ELF-1 (cell line): ENCODE measurements around the gene SULT1C3.

Source experiments
- DNase-seq: peaks from one replicate; pipeline ENCODE4 v3.0.0-alpha.2; 2016; ENCODE audit warnings: low read depth, low spot score

Gene SULT1C3

DNA sequence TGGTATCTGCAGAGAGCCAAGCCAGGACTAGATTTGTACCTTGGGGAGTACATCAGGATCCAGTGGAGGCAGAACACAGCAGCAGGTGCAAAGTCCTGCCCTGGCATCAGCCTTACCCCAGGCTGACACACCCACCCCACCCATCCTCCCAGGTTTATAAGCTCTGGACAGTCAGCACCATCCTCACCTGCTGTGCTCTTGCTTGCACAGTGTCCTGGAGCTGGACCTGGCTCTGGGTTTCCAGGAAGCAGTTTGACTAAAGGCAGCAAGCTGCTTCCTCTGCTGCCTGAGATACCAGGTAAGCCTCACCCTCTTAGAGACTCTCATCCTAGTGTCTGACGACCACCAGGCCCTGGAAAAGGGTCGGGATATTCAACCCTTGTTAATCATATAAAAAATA lies at the start of gene SULT1C3:
SULT1C3 (plus strand) TSS at position 183 of the 400 bp plus-strand sequence. CDS start 7,227 bp downstream, outside the sequence.
- DNase-seq, result no peak

DNA sequence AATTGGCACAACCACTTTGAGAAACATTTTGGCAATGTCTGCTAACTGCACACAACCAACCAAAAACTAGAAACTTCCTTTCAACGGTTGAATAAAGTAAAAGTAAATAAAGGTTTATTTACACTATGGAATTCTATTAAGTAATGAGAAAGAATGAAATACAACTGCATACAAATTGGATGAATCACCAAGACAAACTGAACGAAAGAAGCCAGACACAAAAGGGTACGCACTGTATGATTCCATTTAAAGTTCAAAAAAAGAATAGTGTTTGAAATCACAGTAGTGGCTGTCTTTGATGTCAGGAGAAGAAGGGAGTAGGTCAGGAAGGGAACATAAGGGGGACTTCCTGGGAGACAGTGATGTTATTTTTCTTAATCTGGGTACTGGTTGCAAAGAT lies 46.5 kb upstream of the SULT1C3 start:
- DNase-seq, result no peak

DNA sequence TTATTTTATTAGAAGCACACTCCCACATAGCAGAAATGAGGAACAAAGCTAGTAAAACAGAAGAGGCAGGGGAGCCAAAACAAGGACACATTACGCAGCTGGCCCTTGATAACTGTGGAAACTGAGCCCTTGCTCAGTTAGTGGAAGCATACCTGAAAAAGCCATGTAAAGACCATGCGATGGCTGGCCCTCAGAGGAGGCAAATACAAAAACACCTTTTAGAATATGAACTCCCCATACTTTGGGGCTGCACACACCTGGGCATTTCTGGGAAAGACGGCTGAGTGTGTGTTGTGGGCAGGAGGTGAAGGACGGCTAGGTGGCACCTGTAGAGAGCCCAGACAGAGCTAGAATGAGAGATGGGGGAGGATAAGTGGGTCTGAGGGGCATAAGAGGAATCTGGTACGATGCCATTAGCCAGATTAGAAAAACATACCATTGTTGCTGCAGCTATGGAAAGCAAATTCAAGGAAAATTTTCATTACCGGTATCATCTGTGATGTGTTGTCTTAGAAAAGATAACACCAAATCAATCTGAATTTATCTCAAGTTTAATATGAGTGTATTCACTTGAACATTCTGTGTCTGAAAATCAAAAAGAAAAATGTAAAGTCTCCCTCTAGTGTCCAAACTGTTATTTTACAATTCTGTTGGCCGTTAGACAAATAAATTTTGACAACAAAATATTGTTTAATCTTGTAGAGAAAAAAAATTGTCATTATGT lies 45.2 kb upstream of the SULT1C3 start:
- no peak for DNase-seq

DNA sequence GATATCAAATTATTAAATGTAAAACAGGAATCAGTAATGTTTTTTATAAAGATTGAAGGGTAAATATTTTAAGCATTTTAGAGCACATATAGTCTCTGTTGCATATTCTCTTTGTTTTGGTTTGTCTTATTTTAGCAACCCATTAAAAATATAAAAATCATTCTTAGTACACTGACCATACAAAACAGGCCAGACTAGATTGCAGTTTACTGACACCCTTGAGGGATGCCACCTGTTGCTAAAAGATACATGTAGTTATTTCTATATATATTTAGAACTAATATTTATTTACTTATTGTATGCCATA lies 44.7 kb upstream of the SULT1C3 start:
- no peak for DNase-seq

DNA sequence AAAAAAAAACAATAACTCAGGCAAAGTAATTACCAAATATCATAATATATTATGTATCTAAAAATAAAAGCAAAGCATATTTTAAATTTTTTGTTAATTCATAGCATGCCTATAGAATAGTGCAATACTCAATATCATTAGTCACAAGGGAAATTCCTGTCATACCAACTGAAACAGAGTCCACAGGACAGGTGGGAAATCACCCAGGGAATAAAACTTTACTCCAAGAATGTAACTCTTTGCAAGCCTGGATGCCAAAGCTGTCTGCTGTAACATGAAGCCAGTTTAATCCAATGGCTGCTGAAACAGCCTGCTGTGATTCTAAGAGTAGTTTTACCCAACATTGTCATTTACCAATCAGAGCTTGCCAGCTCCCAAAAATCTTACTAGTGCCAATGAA lies 40.0 kb upstream of the SULT1C3 start:
- no peak for DNase-seq

DNA sequence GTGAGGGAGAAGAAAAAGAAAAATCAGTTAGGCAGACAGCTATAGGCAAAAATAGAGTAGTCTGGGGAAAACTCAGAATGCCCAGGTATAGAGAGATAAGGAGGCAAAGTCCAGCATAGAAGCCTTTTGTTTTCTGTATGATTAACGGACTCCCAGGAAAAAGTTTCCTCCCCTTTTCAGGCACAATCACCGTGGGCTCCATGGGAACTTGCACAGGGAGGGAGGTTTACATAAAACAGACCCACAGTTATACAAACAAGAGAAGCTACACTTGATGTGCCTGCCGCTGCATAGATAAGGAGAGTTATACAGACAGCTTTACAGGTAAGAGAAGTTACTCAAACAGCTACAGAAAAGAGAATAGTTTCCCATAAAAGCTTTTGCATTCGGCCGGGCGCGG lies 39.2 kb upstream of the SULT1C3 start:
- no peak for DNase-seq

DNA sequence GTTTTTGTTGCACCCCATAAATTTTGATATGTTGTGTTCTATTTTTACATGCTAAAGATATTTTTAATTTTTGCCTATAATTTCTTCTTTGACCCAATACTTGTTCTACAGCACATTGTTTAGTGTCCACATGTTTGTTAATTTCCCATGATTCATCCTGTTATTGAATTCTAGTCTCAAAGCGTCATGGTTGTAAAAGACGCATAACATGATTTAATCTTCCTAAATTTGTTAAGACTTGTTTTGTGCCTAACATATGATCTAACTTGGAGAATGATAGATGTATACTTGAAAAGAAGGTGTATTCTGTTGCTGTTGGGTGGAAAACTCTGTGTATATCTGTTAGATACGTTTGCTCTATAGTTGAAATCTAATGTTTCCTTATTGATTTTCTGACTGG lies 27.1 kb upstream of the SULT1C3 start:
- DNase-seq, result no peak

DNA sequence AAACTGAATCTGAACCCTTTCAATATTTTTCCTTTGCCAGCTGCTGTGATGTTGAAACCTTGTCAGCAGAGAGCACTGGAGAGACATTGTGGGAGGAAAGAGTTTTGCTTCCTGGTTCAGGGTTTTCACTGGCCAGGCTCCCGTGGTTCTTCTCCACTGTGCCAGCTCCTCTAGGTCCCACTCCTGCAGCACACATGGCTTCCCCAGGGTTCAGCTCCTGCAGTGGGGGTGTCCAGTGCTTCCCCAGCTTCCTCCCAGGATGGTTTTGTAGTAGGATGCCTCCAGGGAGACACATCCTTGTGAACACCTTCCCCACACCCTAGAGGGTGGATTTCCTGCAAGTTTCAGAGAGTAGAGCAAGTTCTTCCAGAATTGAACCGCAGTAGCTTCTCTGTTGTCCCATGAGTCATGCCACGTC lies 24.0 kb upstream of the SULT1C3 start:
- DNase-seq, result peak; percentile 8

DNA sequence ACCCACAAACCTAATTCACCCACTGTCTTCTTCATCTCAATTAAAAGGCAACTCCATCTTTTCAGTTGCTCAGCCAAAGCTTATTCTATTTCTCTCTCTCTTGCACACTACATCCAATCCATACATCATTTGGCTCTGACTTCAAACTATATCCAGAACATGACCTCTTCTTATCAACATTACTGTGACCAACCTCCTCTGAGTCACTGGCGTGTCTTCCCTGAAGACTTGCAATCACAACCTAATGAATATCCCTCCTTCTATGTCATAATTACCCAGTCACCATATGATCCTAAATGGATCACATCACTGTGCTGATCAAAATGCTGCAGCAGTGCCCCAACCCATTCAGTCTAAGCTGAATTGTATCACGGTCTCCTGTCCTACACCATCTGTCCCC lies 22.6 kb upstream of the SULT1C3 start:
- no peak for DNase-seq

DNA sequence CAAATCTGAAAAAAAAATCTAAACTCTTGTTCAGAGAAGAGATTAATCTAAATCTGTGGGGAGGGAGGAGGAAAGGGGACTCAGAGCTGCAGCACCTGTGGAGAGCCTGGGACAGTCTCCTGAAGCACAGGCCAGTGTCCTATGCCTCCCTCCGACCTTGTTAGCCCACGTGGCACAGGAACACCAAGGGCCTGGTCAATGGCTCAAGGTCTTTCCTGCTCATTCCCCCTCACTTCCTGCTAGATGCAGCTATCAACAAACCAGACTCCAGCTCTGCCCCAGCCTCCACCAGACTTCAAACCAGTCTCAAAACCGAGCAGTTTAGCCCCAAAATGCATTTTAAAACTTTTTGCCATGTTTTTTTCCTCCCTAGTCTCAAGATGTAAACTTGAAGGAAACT lies 20.1 kb upstream of the SULT1C3 start:
- DNase-seq, result no peak

DNA sequence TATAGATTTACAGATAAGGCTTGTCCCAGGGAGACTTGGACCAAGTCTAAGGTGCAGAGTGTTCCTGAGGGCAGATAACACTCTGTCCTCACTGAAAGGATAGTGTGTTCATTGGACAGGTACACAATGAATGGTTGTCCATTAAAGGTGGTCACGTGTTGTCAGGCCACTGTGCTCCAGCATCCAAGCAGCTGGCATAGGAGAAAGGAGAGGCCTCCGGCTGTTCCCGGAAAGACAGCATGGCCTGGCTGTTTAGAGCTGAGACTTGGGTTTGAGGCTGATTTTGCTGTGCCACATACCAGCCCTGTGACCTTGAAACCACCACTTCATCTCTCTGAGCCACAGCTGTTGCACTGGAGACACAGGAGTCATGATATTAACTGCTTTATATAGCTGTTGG lies 19.6 kb upstream of the SULT1C3 start:
- DNase-seq, result no peak

DNA sequence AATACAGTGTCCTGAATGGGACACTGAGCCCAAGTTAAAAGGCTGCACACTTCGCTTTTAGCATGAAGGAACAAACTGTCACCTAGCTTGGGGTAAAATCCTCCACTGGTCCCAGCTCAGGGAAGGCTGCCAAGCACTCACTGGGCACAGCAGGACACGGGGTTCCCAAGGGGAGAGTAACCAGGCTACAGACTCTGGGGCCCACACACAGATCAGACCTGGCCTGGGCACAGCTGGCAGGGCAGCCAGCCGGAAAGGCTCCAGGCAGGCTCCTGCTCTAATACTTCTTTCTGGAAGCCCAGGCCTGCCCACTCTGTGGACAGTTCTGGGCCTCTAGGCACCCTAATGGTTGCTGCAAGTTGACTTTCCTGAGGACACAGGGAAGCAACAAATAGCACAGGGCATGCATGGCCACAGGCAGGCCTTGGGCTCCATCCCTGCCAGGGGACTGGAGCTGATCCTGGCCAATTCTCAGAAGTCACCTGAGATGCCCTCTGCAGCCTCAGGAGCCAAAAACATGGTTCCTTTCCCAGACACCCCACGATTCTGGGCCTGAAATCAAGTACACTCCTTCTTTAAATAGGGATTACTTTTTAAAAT lies 18.7 kb upstream of the SULT1C3 start:
- no peak for DNase-seq

DNA sequence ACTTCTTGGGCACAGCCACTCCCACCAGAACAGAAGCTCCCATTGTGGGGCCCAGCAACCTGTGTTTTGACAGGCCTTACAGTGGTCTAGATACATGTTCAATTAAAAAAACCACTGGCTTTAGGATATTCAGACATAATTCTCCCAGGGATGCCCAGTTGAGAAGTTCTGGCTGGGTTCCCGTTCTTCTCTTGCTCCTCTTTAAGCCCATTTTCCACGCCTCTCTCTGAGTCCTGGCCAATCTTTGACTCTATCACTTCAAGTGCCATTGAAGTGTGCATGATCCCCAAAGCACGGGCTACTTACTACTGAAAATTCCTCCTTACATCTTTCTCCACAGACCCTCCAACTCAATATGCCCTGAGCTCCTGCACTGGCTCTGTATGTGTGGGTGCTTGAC lies 17.5 kb upstream of the SULT1C3 start:
- DNase-seq, result no peak

DNA sequence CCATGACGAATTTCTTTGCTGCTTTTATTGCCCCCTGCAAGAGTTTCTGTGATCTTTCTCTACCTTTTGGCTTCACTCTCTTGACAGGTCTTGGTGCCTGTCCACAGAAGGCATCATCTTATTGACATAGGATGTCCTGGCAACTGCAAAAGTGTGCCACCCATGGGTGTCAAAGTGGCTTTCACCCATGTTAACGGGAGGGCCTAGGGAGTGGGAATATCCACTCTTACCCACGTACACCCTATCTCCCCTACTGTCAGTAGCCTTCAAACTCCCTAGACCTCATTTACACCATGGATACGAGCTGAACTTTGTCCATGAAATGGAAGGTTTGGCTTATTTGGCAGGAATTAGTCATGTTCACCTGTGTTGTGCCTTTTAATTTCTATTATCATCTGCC lies 16.2 kb upstream of the SULT1C3 start:
- DNase-seq, result no peak

DNA sequence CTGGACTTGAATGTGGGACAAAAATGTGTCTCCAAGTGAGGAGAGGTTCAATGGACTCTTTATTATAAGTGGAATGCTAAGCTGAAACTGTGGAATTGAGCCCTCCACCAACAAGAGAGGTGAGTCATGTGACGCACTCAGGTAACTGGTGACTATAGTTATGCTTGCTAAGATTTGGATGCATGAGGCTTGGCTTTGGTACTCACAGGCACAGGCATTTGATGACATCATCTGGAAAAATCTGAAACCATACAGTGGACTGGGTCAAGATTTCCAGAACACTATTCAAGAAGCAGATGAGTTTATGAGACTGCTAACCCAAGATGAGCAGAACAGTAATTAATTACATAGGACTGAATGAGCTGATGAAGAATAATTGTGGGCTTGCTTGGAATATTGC lies 15.7 kb upstream of the SULT1C3 start:
- DNase-seq, result no peak

DNA sequence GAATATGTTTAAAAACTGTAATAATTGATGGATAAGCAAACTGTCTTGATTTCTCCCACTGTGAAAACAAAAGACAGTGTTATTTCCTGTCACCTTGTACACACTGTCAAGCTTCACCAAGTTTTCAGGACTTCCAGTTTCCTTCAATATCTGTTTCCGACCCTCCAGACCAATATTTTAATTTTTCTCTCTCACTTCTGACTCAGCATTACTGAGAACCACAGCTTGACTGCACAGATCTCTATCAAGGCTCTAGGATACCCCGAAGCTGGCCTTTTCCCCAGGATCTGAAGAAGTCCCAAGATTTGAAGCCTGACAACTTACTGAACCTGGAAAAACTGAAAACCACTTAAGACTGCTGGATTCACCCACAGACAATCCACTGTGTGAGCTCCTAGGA lies 13.2 kb upstream of the SULT1C3 start:
- DNase-seq, result no peak

DNA sequence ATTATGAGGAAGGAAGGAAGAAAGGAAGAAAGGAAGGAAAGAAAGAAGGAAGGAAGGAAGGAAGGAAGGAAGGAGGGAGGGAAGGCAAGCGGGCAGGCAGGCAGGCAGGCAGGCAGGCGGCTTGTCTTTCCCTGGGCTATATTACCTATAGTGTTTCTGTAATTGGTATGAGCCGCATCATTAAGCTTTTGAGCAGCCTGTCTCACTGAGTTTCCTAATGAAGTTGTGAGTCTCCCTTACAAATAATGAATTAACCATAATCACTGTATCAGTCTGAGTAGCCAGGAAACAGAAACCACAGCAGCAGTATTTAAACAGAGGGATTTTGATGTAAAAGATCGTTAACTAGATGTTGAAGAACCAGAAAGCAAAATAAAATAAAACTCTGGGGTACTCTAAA lies 11.8 kb upstream of the SULT1C3 start:
- DNase-seq, result no peak

DNA sequence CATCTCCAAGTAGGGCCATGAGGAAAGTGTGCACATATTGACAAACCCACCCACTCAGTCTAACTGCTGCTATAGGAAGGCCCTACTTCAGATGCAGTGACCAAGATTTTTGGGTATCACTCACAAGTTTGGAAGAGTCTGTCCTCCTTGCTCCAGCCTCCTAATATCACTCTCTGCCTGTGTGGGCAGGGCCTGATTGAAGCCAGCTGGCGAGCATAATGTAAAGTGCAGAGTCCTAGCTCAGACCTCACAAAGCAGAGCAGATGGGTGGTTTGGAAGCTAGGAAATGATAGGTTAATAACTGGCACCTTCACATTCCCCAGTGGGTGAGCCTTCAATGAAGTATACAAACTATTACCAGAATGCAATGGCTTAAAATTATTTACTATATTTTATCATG lies 11.2 kb upstream of the SULT1C3 start:
- no peak for DNase-seq

DNA sequence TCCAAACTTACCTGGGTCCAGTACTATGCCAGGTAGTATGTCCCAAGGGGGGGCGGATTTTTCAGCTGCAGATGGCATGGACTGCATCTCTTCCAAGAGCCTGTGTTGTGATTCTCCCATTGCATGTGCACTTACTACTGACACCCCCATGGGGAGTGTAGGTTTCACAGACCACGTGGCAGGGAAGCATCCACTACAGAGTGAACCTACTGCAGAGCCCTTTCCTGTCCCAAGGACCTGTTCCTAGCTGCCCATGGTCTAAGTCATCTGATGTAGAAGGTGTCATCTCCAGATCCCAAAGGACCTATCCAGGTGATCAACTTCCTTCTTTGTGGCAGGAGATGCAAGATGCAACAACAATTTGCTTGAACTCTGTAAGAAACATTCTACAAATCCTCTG lies 9.9 kb upstream of the SULT1C3 start:
- DNase-seq, result no peak

DNA sequence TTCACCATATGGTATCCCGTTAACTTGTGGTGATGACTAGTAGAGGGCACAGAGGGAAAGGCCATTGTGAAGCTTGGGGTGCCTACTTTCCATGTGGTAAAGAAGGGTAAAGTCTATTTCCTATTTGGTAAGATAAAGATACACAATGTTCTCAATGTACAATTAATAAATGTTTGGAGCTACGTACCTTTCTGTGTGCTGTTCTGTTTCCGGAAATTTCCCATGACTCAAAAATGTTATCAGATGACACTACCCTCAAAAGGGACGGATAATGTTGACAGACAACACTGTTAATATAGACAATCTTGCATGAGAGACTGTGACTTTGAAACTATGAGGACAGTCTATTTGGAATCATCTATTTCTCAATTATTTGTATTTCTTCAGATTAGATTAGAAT lies 4.2 kb upstream of the SULT1C3 start:
- no peak for DNase-seq

DNA sequence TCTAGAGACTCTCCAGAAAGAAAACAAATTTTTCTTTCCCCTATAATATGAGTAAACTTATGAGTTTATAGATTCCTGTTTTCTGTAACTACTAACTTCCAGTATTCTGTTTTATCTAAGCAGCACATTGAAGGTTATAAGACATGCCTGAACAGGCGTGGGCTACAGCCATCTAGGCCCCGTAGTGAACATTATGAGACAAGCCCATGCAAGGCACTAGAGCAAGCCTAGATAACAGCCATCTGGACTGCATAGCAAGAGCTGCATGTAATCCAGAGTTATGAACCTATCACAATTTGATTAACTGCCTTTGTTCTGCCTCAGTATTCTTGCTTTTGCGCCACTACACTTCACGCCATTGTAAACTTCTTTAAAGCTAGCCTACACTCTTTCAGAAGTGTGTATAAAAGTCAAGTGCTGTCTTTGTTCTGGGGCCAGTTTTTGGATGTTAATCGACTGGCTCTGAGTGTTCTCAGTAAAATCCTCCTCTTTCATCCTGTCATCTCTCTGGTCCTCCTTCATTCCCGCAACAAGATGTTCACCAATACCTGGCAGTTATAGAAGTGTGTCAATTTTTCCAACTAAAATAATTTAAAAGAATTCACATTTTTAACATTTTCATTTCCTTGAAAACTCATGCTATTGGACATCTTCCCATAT lies 3.0 kb upstream of the SULT1C3 start:
- DNase-seq, result no peak

DNA sequence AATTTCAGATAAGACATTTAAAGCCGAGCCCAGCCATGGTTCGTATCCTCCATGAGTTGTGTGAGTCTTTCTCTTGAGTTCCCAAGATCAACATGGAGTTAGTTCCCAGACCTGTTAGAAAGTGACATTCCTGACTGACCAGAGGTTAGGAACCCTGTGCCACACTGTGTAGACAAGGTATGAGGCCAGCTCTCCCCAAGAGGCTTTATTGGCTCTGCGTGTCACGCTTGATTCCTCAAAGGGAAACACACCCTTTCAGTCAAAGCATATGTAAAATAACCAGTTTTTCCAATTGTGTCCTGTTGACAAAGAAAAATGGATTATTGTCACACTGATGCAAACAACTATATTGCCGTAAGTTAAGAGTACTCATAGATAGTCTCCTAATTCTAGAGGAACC lies 1.2 kb downstream of the SULT1C3 start:
- no peak for DNase-seq

DNA sequence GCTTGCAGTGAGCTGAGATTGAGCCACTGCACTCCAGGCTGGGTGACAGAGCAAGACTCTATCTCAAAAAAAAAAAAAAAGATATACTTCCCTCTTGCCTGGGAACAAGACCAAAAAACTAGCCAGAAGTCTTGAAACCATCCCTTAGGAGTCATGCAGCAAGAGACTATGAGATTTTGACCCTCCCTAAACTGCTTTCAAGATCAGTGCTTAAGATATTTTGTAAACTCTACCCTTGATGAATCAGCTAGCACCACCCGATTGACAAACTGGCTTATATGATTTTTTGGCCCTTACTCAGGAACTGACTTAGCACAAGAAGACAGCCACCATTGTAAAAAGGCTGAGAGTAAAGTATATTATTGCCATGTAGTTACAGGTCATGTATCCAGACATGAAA lies 3.8 kb downstream of the SULT1C3 start:
- DNase-seq, result no peak
